ENCODE measurements around the gene KLHL25. TPM values are rescaled to one million over a fixed set of nuclear protein-coding genes. Genes with fewer than 3 reads are reported as not detected.

The KLHL25 gene
- total RNA-seq, 1 experiment from 2014 or later = 7.0 TPM

GRCh38 chr15:85745525-85746150, 49.1 kb downstream of the KLHL25 start:
- in situ Hi-C loops (cut with HindIII; ENCODE audit: low pct_unique_long_range_greater_than_20kb, low sequenced_read_pairs) = no loop called here
- no peak for ATAC-seq
- Histone ChIP-seq H3K27ac (ENCODE audit: low read length) (no peak overlapping the region), H3K36me3 (ENCODE audit: control insufficient read depth, insufficient read depth, low read length) (peaks cover 8% of the 10 kb centered on the region; the same call in 1 of the 2 replicates), H3K4me3 (ENCODE audit: low read depth in 2 of 2, low read length in 2 of 2) (no peak overlapping the region), H3K9me3 (ENCODE audit: control insufficient read depth, insufficient read depth, low read depth, low read length) (no peaks in the 10 kb centered on the region), H3K27me3 (ENCODE audit: control insufficient read depth, insufficient read depth, low read length) (no peaks in the 10 kb centered on the region), H3K4me1 (ENCODE audit: control insufficient read depth, insufficient read depth, low read length) (no peaks in the 10 kb centered on the region)
- DNase-seq (ENCODE audit: low read depth, low spot score) = no peak
- intact Hi-C loops (cut with micrococcal nuclease; ENCODE audit: unreplicated experiment) = no loop called here
- ChIA-PET POLR2A (no interaction called here), CTCF (no interaction called here)
- BruUV-seq (replicated peaks) = no TSS peak
- TF ChIP-seq TCF7L2 (IDR thresholded peaks at IDR 0.05; ENCODE audit: low read depth, low read length) = no peak
- TF ChIP-seq POLR2AphosphoS5 (IDR thresholded peaks at IDR 0.05; ENCODE audit: low read depth, low read length) = no peak
- TF ChIP-seq REST (IDR thresholded peaks at IDR 0.05; ENCODE audit: insufficient read depth in 1 of 2, low read depth in 2 of 2, low read length in 1 of 2) = no peak
- no peak for TF ChIP-seq CTCF (IDR thresholded peaks at IDR 0.05)
- no peak for TF ChIP-seq SIN3A (IDR thresholded peaks at IDR 0.05; ENCODE audit: borderline replicate concordance, insufficient read depth, low read depth, low read length)

GRCh38 chr15:85745023-85745422, 49.7 kb downstream of the KLHL25 start:
- CTCF ChIA-PET = no interaction called here
- Histone ChIP-seq H3K36me3 (ENCODE audit: control insufficient read depth, insufficient read depth, low read length) (peaks cover 8% of the 10 kb centered on the region; the same call in 1 of the 2 replicates), H3K9me3 (ENCODE audit: control insufficient read depth, insufficient read depth, low read depth, low read length) (no peaks in the 10 kb centered on the region), H3K4me3 (ENCODE audit: low read depth in 2 of 2, low read length in 2 of 2) (no peak overlapping the region), H3K27me3 (ENCODE audit: control insufficient read depth, insufficient read depth, low read length) (no peaks in the 10 kb centered on the region), H3K4me1 (ENCODE audit: control insufficient read depth, insufficient read depth, low read length) (no peaks in the 10 kb centered on the region), H3K27ac (ENCODE audit: low read length) (no peak overlapping the region)
- BruUV-seq (replicated peaks) = TSS peak; percentile 13
- intact Hi-C loops (cut with micrococcal nuclease; ENCODE audit: unreplicated experiment) = no loop called here
- POLR2A ChIA-PET = no interaction called here
- ATAC-seq = no peak
- no peak for DNase-seq (ENCODE audit: low read depth, low spot score)
- TF ChIP-seq POLR2AphosphoS5 (IDR thresholded peaks at IDR 0.05; ENCODE audit: low read depth, low read length) (no peak), REST (IDR thresholded peaks at IDR 0.05; ENCODE audit: insufficient read depth in 1 of 2, low read depth in 2 of 2, low read length in 1 of 2) (no peak), TCF7L2 (IDR thresholded peaks at IDR 0.05; ENCODE audit: low read depth, low read length) (no peak), CTCF (IDR thresholded peaks at IDR 0.05) (no peak), SIN3A (IDR thresholded peaks at IDR 0.05; ENCODE audit: borderline replicate concordance, insufficient read depth, low read depth, low read length) (no peak)
- in situ Hi-C loops (cut with HindIII; ENCODE audit: low pct_unique_long_range_greater_than_20kb, low sequenced_read_pairs) = no loop called here
